GM12892 (cell line): Measurements from ENCODE around the gene DSCAML1. TPM values are rescaled to one million over a fixed set of nuclear protein-coding genes. Genes with fewer than 3 reads are reported as not detected.

Source experiments
- DNase-seq: peaks from one replicate; pipeline ENCODE4 v3.0.0; 2011; ENCODE audit not compliant: insufficient read length
- FAIRE-seq: peaks from 2 replicates; lab custom pipeline; 2011; peaks lifted over from hg19 to GRCh38; lab: Jason Lieb, UNC
- POLR2A ChIP-seq: IDR thresholded peaks from 2 replicates; pipeline ENCODE4 v1.6.1; 2011; ENCODE audit warnings: low read depth, low read length, control low read depth
- POLR2AphosphoS5 ChIP-seq: IDR thresholded peaks from 2 replicates; pipeline ENCODE4 v1.6.1; 2011; ENCODE audit warnings: low read depth, low read length, control low read depth
- TAF1 ChIP-seq: IDR thresholded peaks from 2 replicates; pipeline ENCODE4 v1.6.1; 2011; ENCODE audit warnings: low read depth, mild to moderate bottlenecking, control low read depth, low read length, borderline replicate concordance
- polyA plus RNA-seq: library from polyadenylated mRNA; unstranded; fragments of >200 nt; gene quantifications from one replicate; pipeline ENCODE4 v1.2.1, GENCODE V29; 2012; ENCODE audit warnings: missing spikeins, inconsistent platforms; ENCODE audit not compliant: missing spikeins

The DSCAML1 gene
- 0.36 TPM for polyA plus RNA-seq

GRCh38 chr11:117796872-117797529, at the start of gene DSCAML1:
TSS of gene DSCAML1 (minus strand) at chr11:117797216. CDS start at chr11:117797079, 137 bp downstream.
- TF ChIP-seq POLR2A, result no peak
- DNase-seq (no peak), FAIRE-seq (no peak)

GRCh38 chr11:117843666-117844484, 46.9 kb upstream of the DSCAML1 start:
- FAIRE-seq, result peak; percentile 98
- no peak for TF ChIP-seq POLR2AphosphoS5
- TF ChIP-seq TAF1, result no peak
- TF ChIP-seq POLR2A, result no peak
- DNase-seq, result no peak

- TF ChIP-seq POLR2A (no peak), TAF1 (no peak), POLR2AphosphoS5 (no peak)
- DNase-seq (no peak), FAIRE-seq (no peak)
Measured at GRCh38 chr11:117842131-117842941, 45.3 kb upstream of the DSCAML1 start.

- TF ChIP-seq POLR2AphosphoS5, result no peak
- TF ChIP-seq TAF1, result no peak
- TF ChIP-seq POLR2A, result no peak
- no peak for DNase-seq
- FAIRE-seq, result peak; percentile 67
Measured at GRCh38 chr11:117841551-117842031, 44.6 kb upstream of the DSCAML1 start.

- no peak for DNase-seq
- TF ChIP-seq POLR2A (no peak), TAF1 (no peak), POLR2AphosphoS5 (no peak)
Measured at GRCh38 chr11:117840881-117841550, 44.0 kb upstream of the DSCAML1 start.

GRCh38 chr11:117839936-117840813, 43.2 kb upstream of the DSCAML1 start:
- DNase-seq, result no peak
- TF ChIP-seq POLR2AphosphoS5 (no peak), POLR2A (no peak), TAF1 (no peak)
- FAIRE-seq, result no peak

More at GRCh38 chr11:117840881-117841550, 44.0 kb upstream of the DSCAML1 start:
- FAIRE-seq, result peak; percentile 51

GRCh38 chr11:117839380-117839881, 42.4 kb upstream of the DSCAML1 start:
- no peak for TF ChIP-seq TAF1
- no peak for TF ChIP-seq POLR2AphosphoS5
- TF ChIP-seq POLR2A, result no peak
- FAIRE-seq, result no peak
- no peak for DNase-seq

- TF ChIP-seq TAF1, result no peak
- TF ChIP-seq POLR2AphosphoS5, result no peak
- no peak for TF ChIP-seq POLR2A
- FAIRE-seq, result no peak
Measured at GRCh38 chr11:117838901-117839300, 41.9 kb upstream of the DSCAML1 start.

GRCh38 chr11:117837791-117838190, 40.8 kb upstream of the DSCAML1 start:
- TF ChIP-seq POLR2AphosphoS5 (no peak), TAF1 (no peak), POLR2A (no peak)
- FAIRE-seq (peak; percentile 71), DNase-seq (no peak)

More at GRCh38 chr11:117838901-117839300, 41.9 kb upstream of the DSCAML1 start:
- no peak for DNase-seq
